GM23338 (cell line): ENCODE data around the gene WDR45B.

ENCODE experiments used
- CREB1 ChIP-seq: fragments of 250-450 bp; sonication (Bioruptor Pico); IDR thresholded peaks from 2 replicates; pipeline ENCODE4 v1.5.0; 2020; ENCODE audit warnings: low read depth, mild to moderate bottlenecking, moderate library complexity
- EZH2 ChIP-seq: fragments of 200-600 bp; sonication (generic); IDR thresholded peaks from one replicate; pipeline ENCODE4 v1.8.0; 2017; ENCODE audit warnings: antibody characterized with exemption, mild to moderate bottlenecking, low read depth; ENCODE audit not compliant: unreplicated experiment
- EZH2phosphoT487 ChIP-seq: fragments of 200-600 bp; sonication (generic); IDR thresholded peaks from one replicate; pipeline ENCODE4 v1.8.1; 2018; ENCODE audit warnings: antibody characterized with exemption; ENCODE audit not compliant: unreplicated experiment
- JUNB ChIP-seq: IDR thresholded peaks from one replicate; pipeline ENCODE4 v1.6.1; 2016; ENCODE audit warnings: antibody characterized with exemption; ENCODE audit not compliant: unreplicated experiment
- NANOG ChIP-seq: IDR thresholded peaks from 2 replicates; pipeline ENCODE4 v1.6.1; 2016; ENCODE audit warnings: antibody characterized with exemption, borderline replicate concordance
- POLR2AphosphoS5 ChIP-seq: IDR thresholded peaks from 2 replicates; pipeline ENCODE4 v1.6.1; 2016; ENCODE audit warnings: antibody characterized with exemption, low read depth
- STAT1 ChIP-seq: IDR thresholded peaks from one replicate; pipeline ENCODE4 v1.6.1; 2016; ENCODE audit warnings: antibody characterized with exemption; ENCODE audit not compliant: unreplicated experiment
- ZNF331 ChIP-seq: fragments of 250-450 bp; sonication (Bioruptor Pico); IDR thresholded peaks from 2 replicates; pipeline ENCODE4 v1.5.0; 2020; ENCODE audit warnings: low read depth, mild to moderate bottlenecking, moderate library complexity
- TF ChIP-seq, protein P1 (sequence below), 2 experiments: fragments of 200-600 bp in 1 of 2; sonication (generic) in 1 of 2; conservative IDR thresholded peaks; 2 replicates each; pipeline versions ENCODE4 v1.5.1 to v1.6.1; 2016 to 2017; ENCODE audit warnings: antibody characterized with exemption in 2 of 2, low read depth in 2 of 2, mild to moderate bottlenecking in 2 of 2, moderate library complexity in 1 of 2
- TF ChIP-seq, protein P2 (sequence below): IDR thresholded peaks from one replicate; pipeline ENCODE4 v1.6.1; 2018; ENCODE audit warnings: antibody characterized with exemption; ENCODE audit not compliant: unreplicated experiment
- TF ChIP-seq, protein P3 (sequence below): IDR thresholded peaks from 2 replicates; pipeline ENCODE4 v1.6.1; 2016; ENCODE audit warnings: antibody characterized with exemption
- TF ChIP-seq, protein P4 (sequence below): fragments of 250-450 bp; sonication (Bioruptor Pico); IDR thresholded peaks from 2 replicates; pipeline ENCODE4 v1.5.0; 2020; ENCODE audit warnings: mild to moderate bottlenecking, moderate library complexity

DNA sequence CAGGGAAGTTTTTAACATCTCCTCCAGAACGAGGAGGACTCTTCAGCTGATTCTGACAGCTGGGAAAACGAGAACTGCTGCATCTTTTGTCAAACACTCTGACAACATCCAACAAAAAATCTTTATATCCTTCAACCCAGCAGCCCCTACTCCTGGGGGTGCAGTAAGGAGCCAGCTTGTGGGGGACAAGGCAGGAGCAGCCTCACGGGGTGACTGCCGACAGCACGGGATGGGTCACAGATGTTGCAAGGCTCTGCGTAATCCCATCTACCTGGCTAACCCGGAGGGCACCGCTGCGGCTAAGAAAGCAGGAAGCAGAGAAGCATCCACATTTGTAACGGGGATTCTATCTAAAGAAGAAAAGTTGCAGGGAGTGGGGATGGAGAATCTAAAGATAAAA, 28.6 kb downstream of the WDR45B start:
- TF ChIP-seq, protein P1, sequence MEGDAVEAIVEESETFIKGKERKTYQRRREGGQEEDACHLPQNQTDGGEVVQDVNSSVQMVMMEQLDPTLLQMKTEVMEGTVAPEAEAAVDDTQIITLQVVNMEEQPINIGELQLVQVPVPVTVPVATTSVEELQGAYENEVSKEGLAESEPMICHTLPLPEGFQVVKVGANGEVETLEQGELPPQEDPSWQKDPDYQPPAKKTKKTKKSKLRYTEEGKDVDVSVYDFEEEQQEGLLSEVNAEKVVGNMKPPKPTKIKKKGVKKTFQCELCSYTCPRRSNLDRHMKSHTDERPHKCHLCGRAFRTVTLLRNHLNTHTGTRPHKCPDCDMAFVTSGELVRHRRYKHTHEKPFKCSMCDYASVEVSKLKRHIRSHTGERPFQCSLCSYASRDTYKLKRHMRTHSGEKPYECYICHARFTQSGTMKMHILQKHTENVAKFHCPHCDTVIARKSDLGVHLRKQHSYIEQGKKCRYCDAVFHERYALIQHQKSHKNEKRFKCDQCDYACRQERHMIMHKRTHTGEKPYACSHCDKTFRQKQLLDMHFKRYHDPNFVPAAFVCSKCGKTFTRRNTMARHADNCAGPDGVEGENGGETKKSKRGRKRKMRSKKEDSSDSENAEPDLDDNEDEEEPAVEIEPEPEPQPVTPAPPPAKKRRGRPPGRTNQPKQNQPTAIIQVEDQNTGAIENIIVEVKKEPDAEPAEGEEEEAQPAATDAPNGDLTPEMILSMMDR (conservative IDR thresholded peaks at IDR 0.05; ENCODE audit: low read depth in 2 of 2): no peak
- TF ChIP-seq EZH2phosphoT487: no peak
- no peak for TF ChIP-seq JUNB
- TF ChIP-seq, protein P2, sequence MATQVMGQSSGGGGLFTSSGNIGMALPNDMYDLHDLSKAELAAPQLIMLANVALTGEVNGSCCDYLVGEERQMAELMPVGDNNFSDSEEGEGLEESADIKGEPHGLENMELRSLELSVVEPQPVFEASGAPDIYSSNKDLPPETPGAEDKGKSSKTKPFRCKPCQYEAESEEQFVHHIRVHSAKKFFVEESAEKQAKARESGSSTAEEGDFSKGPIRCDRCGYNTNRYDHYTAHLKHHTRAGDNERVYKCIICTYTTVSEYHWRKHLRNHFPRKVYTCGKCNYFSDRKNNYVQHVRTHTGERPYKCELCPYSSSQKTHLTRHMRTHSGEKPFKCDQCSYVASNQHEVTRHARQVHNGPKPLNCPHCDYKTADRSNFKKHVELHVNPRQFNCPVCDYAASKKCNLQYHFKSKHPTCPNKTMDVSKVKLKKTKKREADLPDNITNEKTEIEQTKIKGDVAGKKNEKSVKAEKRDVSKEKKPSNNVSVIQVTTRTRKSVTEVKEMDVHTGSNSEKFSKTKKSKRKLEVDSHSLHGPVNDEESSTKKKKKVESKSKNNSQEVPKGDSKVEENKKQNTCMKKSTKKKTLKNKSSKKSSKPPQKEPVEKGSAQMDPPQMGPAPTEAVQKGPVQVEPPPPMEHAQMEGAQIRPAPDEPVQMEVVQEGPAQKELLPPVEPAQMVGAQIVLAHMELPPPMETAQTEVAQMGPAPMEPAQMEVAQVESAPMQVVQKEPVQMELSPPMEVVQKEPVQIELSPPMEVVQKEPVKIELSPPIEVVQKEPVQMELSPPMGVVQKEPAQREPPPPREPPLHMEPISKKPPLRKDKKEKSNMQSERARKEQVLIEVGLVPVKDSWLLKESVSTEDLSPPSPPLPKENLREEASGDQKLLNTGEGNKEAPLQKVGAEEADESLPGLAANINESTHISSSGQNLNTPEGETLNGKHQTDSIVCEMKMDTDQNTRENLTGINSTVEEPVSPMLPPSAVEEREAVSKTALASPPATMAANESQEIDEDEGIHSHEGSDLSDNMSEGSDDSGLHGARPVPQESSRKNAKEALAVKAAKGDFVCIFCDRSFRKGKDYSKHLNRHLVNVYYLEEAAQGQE: no peak
- TF ChIP-seq EZH2: no peak
- no peak for TF ChIP-seq STAT1
- TF ChIP-seq POLR2AphosphoS5: no peak
- no peak for TF ChIP-seq ZNF331 (CRISPR knock-in tag)
- TF ChIP-seq CREB1 (CRISPR knock-in tag): no peak
- TF ChIP-seq NANOG: no peak
- TF ChIP-seq, protein P3, sequence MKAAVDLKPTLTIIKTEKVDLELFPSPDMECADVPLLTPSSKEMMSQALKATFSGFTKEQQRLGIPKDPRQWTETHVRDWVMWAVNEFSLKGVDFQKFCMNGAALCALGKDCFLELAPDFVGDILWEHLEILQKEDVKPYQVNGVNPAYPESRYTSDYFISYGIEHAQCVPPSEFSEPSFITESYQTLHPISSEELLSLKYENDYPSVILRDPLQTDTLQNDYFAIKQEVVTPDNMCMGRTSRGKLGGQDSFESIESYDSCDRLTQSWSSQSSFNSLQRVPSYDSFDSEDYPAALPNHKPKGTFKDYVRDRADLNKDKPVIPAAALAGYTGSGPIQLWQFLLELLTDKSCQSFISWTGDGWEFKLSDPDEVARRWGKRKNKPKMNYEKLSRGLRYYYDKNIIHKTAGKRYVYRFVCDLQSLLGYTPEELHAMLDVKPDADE: no peak
- TF ChIP-seq, protein P4, sequence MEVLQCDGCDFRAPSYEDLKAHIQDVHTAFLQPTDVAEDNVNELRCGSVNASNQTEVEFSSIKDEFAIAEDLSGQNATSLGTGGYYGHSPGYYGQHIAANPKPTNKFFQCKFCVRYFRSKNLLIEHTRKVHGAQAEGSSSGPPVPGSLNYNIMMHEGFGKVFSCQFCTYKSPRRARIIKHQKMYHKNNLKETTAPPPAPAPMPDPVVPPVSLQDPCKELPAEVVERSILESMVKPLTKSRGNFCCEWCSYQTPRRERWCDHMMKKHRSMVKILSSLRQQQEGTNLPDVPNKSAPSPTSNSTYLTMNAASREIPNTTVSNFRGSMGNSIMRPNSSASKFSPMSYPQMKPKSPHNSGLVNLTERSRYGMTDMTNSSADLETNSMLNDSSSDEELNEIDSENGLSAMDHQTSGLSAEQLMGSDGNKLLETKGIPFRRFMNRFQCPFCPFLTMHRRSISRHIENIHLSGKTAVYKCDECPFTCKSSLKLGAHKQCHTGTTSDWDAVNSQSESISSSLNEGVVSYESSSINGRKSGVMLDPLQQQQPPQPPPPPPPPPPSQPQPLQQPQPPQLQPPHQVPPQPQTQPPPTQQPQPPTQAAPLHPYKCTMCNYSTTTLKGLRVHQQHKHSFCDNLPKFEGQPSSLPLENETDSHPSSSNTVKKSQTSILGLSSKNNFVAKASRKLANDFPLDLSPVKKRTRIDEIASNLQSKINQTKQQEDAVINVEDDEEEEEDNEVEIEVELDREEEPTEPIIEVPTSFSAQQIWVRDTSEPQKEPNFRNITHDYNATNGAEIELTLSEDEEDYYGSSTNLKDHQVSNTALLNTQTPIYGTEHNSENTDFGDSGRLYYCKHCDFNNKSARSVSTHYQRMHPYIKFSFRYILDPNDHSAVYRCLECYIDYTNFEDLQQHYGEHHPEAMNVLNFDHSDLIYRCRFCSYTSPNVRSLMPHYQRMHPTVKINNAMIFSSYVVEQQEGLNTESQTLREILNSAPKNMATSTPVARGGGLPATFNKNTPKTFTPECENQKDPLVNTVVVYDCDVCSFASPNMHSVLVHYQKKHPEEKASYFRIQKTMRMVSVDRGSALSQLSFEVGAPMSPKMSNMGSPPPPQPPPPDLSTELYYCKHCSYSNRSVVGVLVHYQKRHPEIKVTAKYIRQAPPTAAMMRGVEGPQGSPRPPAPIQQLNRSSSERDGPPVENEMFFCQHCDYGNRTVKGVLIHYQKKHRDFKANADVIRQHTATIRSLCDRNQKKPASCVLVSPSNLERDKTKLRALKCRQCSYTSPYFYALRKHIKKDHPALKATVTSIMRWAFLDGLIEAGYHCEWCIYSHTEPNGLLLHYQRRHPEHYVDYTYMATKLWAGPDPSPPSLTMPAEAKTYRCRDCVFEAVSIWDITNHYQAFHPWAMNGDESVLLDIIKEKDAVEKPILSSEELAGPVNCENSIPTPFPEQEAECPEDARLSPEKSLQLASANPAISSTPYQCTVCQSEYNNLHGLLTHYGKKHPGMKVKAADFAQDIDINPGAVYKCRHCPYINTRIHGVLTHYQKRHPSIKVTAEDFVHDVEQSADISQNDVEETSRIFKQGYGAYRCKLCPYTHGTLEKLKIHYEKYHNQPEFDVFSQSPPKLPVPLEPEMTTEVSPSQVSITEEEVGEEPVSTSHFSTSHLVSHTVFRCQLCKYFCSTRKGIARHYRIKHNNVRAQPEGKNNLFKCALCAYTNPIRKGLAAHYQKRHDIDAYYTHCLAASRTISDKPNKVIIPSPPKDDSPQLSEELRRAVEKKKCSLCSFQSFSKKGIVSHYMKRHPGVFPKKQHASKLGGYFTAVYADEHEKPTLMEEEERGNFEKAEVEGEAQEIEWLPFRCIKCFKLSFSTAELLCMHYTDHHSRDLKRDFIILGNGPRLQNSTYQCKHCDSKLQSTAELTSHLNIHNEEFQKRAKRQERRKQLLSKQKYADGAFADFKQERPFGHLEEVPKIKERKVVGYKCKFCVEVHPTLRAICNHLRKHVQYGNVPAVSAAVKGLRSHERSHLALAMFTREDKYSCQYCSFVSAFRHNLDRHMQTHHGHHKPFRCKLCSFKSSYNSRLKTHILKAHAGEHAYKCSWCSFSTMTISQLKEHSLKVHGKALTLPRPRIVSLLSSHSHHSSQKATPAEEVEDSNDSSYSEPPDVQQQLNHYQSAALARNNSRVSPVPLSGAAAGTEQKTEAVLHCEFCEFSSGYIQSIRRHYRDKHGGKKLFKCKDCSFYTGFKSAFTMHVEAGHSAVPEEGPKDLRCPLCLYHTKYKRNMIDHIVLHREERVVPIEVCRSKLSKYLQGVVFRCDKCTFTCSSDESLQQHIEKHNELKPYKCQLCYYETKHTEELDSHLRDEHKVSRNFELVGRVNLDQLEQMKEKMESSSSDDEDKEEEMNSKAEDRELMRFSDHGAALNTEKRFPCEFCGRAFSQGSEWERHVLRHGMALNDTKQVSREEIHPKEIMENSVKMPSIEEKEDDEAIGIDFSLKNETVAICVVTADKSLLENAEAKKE (CRISPR knock-in tag): no peak
